Measurements from ENCODE around the gene AP2A2.

Gene AP2A2

GRCh38 chr11:1030086-1030485, 104.4 kb downstream of the AP2A2 start:
- DNase-seq (ENCODE audit: low spot score) = no peak

- DNase-seq (ENCODE audit: low spot score) = no peak
Observed at GRCh38 chr11:1030556-1030955, 104.9 kb downstream of the AP2A2 start.

GRCh38 chr11:1031121-1031899, 105.6 kb downstream of the AP2A2 start:
- no peak for DNase-seq (ENCODE audit: low spot score)

GRCh38 chr11:1032310-1032891, 106.7 kb downstream of the AP2A2 start:
- no peak for DNase-seq (ENCODE audit: low spot score)

GRCh38 chr11:1033016-1033798, 107.5 kb downstream of the AP2A2 start:
- DNase-seq (ENCODE audit: low spot score) = no peak

- DNase-seq (ENCODE audit: low spot score) = no peak
Observed at GRCh38 chr11:1034001-1034400, 108.3 kb downstream of the AP2A2 start.

- DNase-seq (ENCODE audit: low spot score) = no peak
Observed at GRCh38 chr11:1034456-1035295, 109.0 kb downstream of the AP2A2 start.

- no peak for DNase-seq (ENCODE audit: low spot score)
Observed at GRCh38 chr11:1035577-1036283, 110.1 kb downstream of the AP2A2 start.

GRCh38 chr11:1036303-1036923, 110.7 kb downstream of the AP2A2 start, which contains the start of gene MUC6:
MUC6 (minus strand) TSS chr11:1036718; CDS start chr11:1036655, 63 bp downstream.
- no peak for DNase-seq (ENCODE audit: low spot score)

GRCh38 chr11:1036931-1037330, 111.3 kb downstream of the AP2A2 start:
- no peak for DNase-seq (ENCODE audit: low spot score)

- DNase-seq (ENCODE audit: low spot score) = no peak
Observed at GRCh38 chr11:1037506-1038055, 111.9 kb downstream of the AP2A2 start.

- no peak for DNase-seq (ENCODE audit: low spot score)
Observed at GRCh38 chr11:1038361-1038760, 112.7 kb downstream of the AP2A2 start.

GRCh38 chr11:1038921-1039320, 113.3 kb downstream of the AP2A2 start:
- DNase-seq (ENCODE audit: low spot score) = no peak

GRCh38 chr11:1039481-1040427, 114.1 kb downstream of the AP2A2 start:
- no peak for DNase-seq (ENCODE audit: low spot score)

GRCh38 chr11:1040428-1041148, 114.9 kb downstream of the AP2A2 start:
- DNase-seq (ENCODE audit: low spot score) = no peak

GRCh38 chr11:1041149-1041467, 115.4 kb downstream of the AP2A2 start:
- DNase-seq (ENCODE audit: low spot score) = no peak

GRCh38 chr11:1041471-1041870, 115.8 kb downstream of the AP2A2 start:
- DNase-seq (ENCODE audit: low spot score) = no peak

GRCh38 chr11:1041936-1042608, 116.4 kb downstream of the AP2A2 start:
- DNase-seq (ENCODE audit: low spot score) = no peak
